Kidney epithelial cell (primary cell): Measurements from ENCODE around the gene EPB41. TPM values are rescaled to one million over a fixed set of nuclear protein-coding genes. Genes with fewer than 3 reads are reported as not detected.
"Not testable (repeated sequence)": the region's sequence is repeated elsewhere in the genome, so short reads cannot be mapped to it uniquely, and the experiment has no call there.

Experiments
- DNase-seq: peaks from one replicate; pipeline ENCODE4 v3.0.0-alpha.2; 2010; ENCODE audit warnings: low read depth
- H3K27me3 ChIP-seq: 2 replicates; pipeline ENCODE4 v1.6.0; 2011; ENCODE audit warnings: low read length; ENCODE audit not compliant: control insufficient read depth, insufficient read depth
- H3K36me3 ChIP-seq: 2 replicates; pipeline ENCODE4 v1.5.1; 2011; ENCODE audit warnings: low read length; ENCODE audit not compliant: control insufficient read depth, insufficient read depth
- H3K4me3 ChIP-seq: 2 replicates; pipeline ENCODE4 v1.5.1; 2011; ENCODE audit warnings: low read depth, mild to moderate bottlenecking, control low read depth, low read length
- CTCF ChIP-seq: IDR thresholded peaks from 2 replicates; pipeline ENCODE4 v1.5.1; 2011; ENCODE audit warnings: mild to moderate bottlenecking, moderate library complexity, low read length, control low read depth, inconsistent platforms; ENCODE audit not compliant: insufficient read depth, poor library complexity, severe bottlenecking
- total RNA-seq: library from RNA; depleted of rRNA; stranded (reverse); fragments of >200 nt; gene quantifications from 2 replicates; pipeline ENCODE4 v1.2.3, GENCODE V29; 2015

The EPB41 gene
- total RNA-seq, 1 donor from 2014 or later: 40.7 TPM

- TF ChIP-seq CTCF: no peak
- DNase-seq: peak; percentile 4
- Histone ChIP-seq H3K4me3 (no peak overlapping the region), H3K36me3 (no peaks in the 10 kb centered on the region), H3K27me3 (no peaks in the 10 kb centered on the region)
These were observed 180.1 kb downstream of the EPB41 start for GRCh38 chr1:29094433-29094832.

DNA sequence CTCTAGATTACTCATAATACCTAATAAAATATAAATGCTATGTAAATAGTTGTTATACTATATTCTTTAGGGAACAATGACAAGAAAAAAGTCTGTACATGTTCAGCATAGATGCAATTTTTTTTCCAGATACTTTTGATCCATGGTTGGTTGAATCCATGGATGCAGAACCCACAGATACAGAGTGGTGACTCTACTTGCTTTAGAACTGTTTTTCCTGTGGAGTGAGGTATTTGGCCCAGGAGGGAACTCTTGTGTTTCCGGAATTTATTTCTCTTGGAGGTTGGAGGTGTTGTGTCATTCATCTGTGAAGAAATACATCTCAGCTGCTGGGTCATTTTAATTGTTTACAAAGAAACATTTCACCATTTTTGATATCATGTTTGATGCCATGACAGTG, 180.6 kb downstream of the EPB41 start:
- DNase-seq: no peak
- Histone ChIP-seq H3K4me3 (no peak overlapping the region), H3K27me3 (no peaks in the 10 kb centered on the region), H3K36me3 (no peaks in the 10 kb centered on the region)
- no peak for TF ChIP-seq CTCF

DNA sequence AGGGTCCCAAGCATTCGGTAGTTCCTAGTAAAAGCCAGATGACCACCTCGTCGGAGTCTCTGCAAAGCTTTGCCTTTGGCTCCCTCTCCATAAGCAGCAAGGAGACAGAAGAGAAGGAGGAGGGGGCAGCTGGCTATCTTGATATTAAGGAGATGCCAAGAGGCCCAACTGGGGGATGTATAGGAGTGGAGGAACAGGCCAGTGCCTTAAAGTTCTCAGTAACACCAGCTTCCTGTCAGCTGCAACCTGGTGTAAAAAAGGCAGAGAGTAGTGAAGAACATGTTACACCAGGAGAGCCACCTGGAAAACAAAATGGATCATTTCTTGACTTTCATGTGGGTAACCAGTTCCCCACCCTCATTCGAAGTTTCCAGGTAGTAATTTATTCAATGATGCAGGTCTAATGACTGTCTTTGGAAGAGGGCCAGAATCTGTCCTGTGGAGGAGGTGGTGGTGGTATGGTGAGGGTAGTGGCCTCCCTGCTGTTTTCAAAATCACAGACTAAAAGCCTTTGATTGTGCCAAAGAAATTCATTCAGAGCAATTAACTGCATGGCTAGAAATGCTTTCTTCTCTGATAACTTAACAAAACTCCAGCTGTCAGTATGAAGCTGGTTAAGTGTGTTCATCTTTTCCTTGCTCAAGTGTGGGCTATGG, 182.0 kb downstream of the EPB41 start:
- Histone ChIP-seq H3K36me3 (no peaks in the 10 kb centered on the region), H3K27me3 (no peaks in the 10 kb centered on the region), H3K4me3 (no peak overlapping the region)
- TF ChIP-seq CTCF: no peak
- no peak for DNase-seq

- H3K36me3 ChIP-seq: no peaks in the 10 kb centered on the region
- DNase-seq: no peak
- no peak overlapping the region for H3K4me3 ChIP-seq
- no peak for TF ChIP-seq CTCF
- no peaks in the 10 kb centered on the region for H3K27me3 ChIP-seq
These were observed 184.9 kb downstream of the EPB41 start for GRCh38 chr1:29099286-29099685.

- no peak for DNase-seq
- Histone ChIP-seq H3K27me3 (no peaks in the 10 kb centered on the region), H3K36me3 (no peaks in the 10 kb centered on the region), H3K4me3 (no peak overlapping the region)
- TF ChIP-seq CTCF: no peak
These were observed 186.1 kb downstream of the EPB41 start for GRCh38 chr1:29100487-29100886.

- Histone ChIP-seq H3K27me3 (no peaks in the 10 kb centered on the region), H3K36me3 (no peaks in the 10 kb centered on the region), H3K4me3 (no peak overlapping the region)
- no peak for DNase-seq
- no peak for TF ChIP-seq CTCF
These were observed 191.5 kb downstream of the EPB41 start for GRCh38 chr1:29105822-29106221.

DNA sequence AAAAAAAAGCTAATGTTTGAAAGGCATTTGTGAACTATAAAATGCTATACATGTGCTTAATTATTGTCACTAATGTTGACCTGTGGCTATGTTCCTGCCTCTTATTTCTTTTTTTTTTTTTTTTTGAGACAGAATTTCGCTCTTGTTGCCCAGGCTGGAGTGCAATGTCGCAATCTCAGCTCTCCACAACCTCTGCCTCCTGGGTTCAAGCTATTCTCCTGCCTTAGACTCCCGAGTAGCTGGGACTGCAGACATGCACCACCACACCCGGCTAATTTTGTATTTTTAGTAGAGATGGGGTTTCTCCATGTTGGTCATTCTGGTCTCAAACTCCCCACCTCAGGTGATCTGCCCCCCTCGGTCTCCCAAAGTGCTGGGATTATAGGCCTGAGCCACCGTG, 193.7 kb downstream of the EPB41 start:
- not testable (repeated sequence) for H3K4me3 ChIP-seq, H3K27me3 ChIP-seq, DNase-seq, H3K36me3 ChIP-seq
